GM23338 (cell line): ENCODE results near the gene SEPTIN7. TPM values are rescaled to one million over a fixed set of nuclear protein-coding genes. Genes with fewer than 3 reads are reported as not detected.

Source experiments
- ZNF462 ChIP-seq: fragments of 250-450 bp; sonication (Bioruptor Pico); IDR thresholded peaks from 2 replicates; pipeline ENCODE4 v1.5.0; 2020; ENCODE audit warnings: mild to moderate bottlenecking, moderate library complexity
- polyA plus RNA-seq: library from polyadenylated mRNA; unstranded; fragments of >200 nt; fragmentation: Nextera tagmentation; extraction: Ambion mirVana; gene quantifications from 2 replicates; pipeline ENCODE4 v1.2.1, GENCODE V29; 2016
- total RNA-seq: library from RNA; depleted of rRNA; stranded (reverse); fragments of >200 nt; shearing (Covaris generic); gene quantifications from 2 replicates; pipeline ENCODE4 v1.2.3, GENCODE V29; 2014; rRNA removed

Gene SEPTIN7
- total and polyA plus RNA-seq, 2 experiments from 2014 or later, result 210 to 499 TPM

GRCh38 chr7:35849954-35850353 lies 49.1 kb downstream of the SEPTIN7 start (continued):
- no peak for TF ChIP-seq ZNF462 (CRISPR knock-in tag)

Other genes with a start within 250 kb of the SEPTIN7 start
- gene HERPUD2, start 105.9 kb upstream of the SEPTIN7 start, total RNA-seq, result 7.7 and 12.0 TPM in 2 replicates
- gene HERPUD2, start 105.9 kb upstream of the SEPTIN7 start, polyA plus RNA-seq, result 6.7 and 8.0 TPM in 2 replicates